Neuronal stem cell (in vitro differentiated cells): Measurements from ENCODE around the gene LMTK3.

Experiments
- DNase-seq: peaks from one replicate; pipeline ENCODE4 v3.0.0-alpha.2; 2013; ENCODE audit warnings: low spot score
- H2AFZ ChIP-seq: one replicate; pipeline ENCODE4 v1.6.1; 2013; ENCODE audit warnings: mild to moderate bottlenecking, low read length, inconsistent platforms
- H2AK5ac ChIP-seq: 2 replicates; pipeline ENCODE4 v1.6.1; 2013; ENCODE audit warnings: low read depth, mild to moderate bottlenecking, inconsistent platforms, low read length, moderate library complexity, mixed read lengths
- H2BK120ac ChIP-seq: 2 replicates; pipeline ENCODE4 v1.6.1; 2013; ENCODE audit warnings: low read depth, mild to moderate bottlenecking, inconsistent platforms, low read length, moderate library complexity, mixed read lengths
- H2BK12ac ChIP-seq: one replicate; pipeline ENCODE4 v1.6.1; 2013; ENCODE audit warnings: low read length, inconsistent platforms
- H2BK15ac ChIP-seq: 2 replicates; pipeline ENCODE4 v1.6.1; 2013; ENCODE audit warnings: mild to moderate bottlenecking, low read length, inconsistent platforms, mixed read lengths
- H2BK5ac ChIP-seq: one replicate; pipeline ENCODE4 v1.6.1; 2013; ENCODE audit warnings: inconsistent platforms, mild to moderate bottlenecking, low read length, moderate library complexity
- H3K14ac ChIP-seq: one replicate; pipeline ENCODE4 v1.6.1; 2013; ENCODE audit warnings: low read length, inconsistent platforms
- H3K18ac ChIP-seq: 2 replicates; pipeline ENCODE4 v1.6.1; 2013; ENCODE audit warnings: low read length, inconsistent platforms
- H3K23ac ChIP-seq: 2 replicates; pipeline ENCODE4 v1.6.1; 2013; ENCODE audit warnings: low read depth, mild to moderate bottlenecking, mixed read lengths, low read length, inconsistent platforms; ENCODE audit not compliant: poor library complexity
- H3K27ac ChIP-seq: replicated peaks from 3 replicates; pipeline ENCODE4 v1.5.1; 2013; ENCODE audit warnings: low read length, inconsistent platforms
- H3K27me3 ChIP-seq, 3 experiments: 2 replicates each; pipeline ENCODE4 v1.6.1; 2013; ENCODE audit warnings: low read length in 3 of 3, mild to moderate bottlenecking in 2 of 3, inconsistent platforms in 1 of 3, low read depth in 1 of 3, mixed read lengths in 1 of 3, moderate library complexity in 1 of 3; ENCODE audit not compliant: control insufficient read depth in 3 of 3, insufficient read depth in 3 of 3
- H3K36me3 ChIP-seq, 2 donors: replicated peaks in 1 of 2; 2 replicates each; pipeline ENCODE4 v1.6.1; 2013; ENCODE audit warnings: low read length in 2 of 2; ENCODE audit not compliant: control insufficient read depth in 2 of 2, insufficient read depth in 2 of 2
- H3K4ac ChIP-seq: 2 replicates; pipeline ENCODE4 v1.6.1; 2013; ENCODE audit warnings: inconsistent platforms, mild to moderate bottlenecking, low read length, moderate library complexity
- H3K4me1 ChIP-seq, 2 donors: 1 replicate in 1 of 2; 2 replicates in 1 of 2; pipeline ENCODE4 v1.6.1; 2013; ENCODE audit warnings: low read length in 2 of 2, low read depth in 1 of 2; ENCODE audit not compliant: control insufficient read depth in 2 of 2, insufficient read depth in 1 of 2
- H3K4me2 ChIP-seq: one replicate; pipeline ENCODE4 v1.6.1; 2013; ENCODE audit warnings: mild to moderate bottlenecking, low read length, inconsistent platforms; ENCODE audit not compliant: insufficient read depth, poor library complexity, severe bottlenecking
- H3K4me3 ChIP-seq, 2 donors: 2 replicates each; pipeline ENCODE4 v1.5.1; 2013; ENCODE audit warnings: low read length in 2 of 2, mild to moderate bottlenecking in 2 of 2, inconsistent platforms in 1 of 2, moderate library complexity in 1 of 2
- H3K79me1 ChIP-seq: one replicate; pipeline ENCODE4 v1.6.1; 2013; ENCODE audit warnings: low read depth, mild to moderate bottlenecking, inconsistent platforms, low read length, moderate library complexity
- H3K9ac ChIP-seq: one replicate; pipeline ENCODE4 v1.6.1; 2013; ENCODE audit warnings: mild to moderate bottlenecking, low read depth, low read length, inconsistent platforms; ENCODE audit not compliant: poor library complexity
- H3K9me3 ChIP-seq, 2 donors: replicated peaks in 1 of 2; 2 replicates each; pipeline versions ENCODE3 to v1.6.1; 2013; ENCODE audit warnings: low read length in 2 of 2, mild to moderate bottlenecking in 2 of 2, inconsistent platforms in 1 of 2, low read depth in 1 of 2, mixed read lengths in 1 of 2, moderate library complexity in 1 of 2; ENCODE audit not compliant: control insufficient read depth in 2 of 2, insufficient read depth in 1 of 2
- H4K8ac ChIP-seq: one replicate; pipeline ENCODE4 v1.6.1; 2013; ENCODE audit warnings: low read depth, mild to moderate bottlenecking, inconsistent platforms, low read length, moderate library complexity
- H4K91ac ChIP-seq: one replicate; pipeline ENCODE4 v1.6.1; 2013; ENCODE audit warnings: low read length, low read depth, mild to moderate bottlenecking, inconsistent platforms; ENCODE audit not compliant: poor library complexity
- WGBS, 2 donors: extraction: QIAGEN DNeasy Blood & Tissue Kit; methylation state at CpG; one replicate each; pipeline ENCODE4 v1.1.7; 2013; ENCODE audit warnings: missing lambda C conversion rate in 2 of 2, mixed read lengths in 1 of 2; ENCODE audit not compliant: insufficient read length in 2 of 2, insufficient replicate concordance in 1 of 2; ENCODE audit errors: extremely low coverage in 2 of 2; 5-methylcytosine and 5-hydroxymethylcytosine counted together

LMTK3 gene

DNA sequence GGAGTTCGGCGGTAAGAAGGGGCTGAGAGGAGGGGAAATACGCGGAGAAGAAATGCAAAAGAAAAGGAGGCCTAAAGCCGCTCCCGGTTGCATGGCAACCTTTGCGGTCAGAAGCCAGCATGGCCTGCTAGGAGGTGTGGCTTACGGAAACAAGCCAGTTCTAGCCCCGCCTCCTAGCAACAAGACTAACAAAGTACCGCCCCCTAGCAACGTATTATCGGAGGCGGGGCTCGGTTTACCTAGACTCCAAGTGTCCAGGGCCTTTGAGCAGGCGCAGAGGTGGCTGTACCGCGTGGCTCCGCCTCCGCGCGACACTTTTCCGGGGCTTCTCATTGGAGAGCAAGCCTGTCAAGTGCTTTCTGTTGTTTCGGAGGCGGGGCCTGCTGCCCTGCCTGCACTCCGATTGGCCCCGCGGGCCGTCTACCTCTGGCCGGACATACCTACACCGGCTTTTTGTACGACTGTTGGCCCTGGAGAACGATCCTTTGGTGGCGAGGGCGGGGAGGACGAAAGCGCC is 42.8 kb downstream of the LMTK3 start:
- H3K27me3 ChIP-seq, result no peaks in the 10 kb centered on the region

DNA sequence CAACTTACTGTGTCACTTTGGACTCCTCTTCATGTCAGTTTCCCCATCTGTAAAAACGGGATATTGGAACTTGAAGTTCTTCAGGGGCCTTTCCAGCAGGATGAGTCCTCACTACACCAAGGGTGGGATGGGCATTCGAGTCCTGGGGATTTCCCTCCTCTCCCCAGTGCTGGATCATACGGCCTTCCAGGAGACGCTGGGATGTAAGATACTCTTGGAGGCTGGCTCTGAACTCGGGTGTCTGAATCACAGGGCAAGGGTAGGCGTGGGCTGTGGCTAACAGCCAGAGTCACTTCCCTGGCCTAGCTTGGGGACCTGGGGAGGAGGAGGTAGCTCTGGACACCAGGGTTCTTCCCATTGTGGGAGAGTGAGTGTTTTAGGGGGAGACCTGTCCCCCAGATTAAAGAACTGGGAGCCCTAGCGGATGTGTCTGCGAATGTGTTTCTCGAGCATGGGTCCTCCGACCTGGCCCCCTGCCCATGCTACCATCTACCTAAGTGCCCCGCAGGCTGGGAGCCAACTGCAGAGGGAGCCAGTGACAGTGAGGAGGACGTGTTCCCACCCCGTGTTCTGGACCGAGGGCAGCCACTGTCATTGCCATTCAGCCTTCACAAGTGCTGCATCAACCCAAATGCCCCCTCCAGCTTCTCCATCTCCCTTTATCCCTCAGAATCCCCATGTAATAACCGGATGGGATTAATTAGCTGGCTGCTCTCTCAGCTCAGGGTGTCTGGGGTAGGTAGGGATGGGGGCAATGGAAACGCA is 44.9 kb downstream of the LMTK3 start:
- peak overlapping the region; percentile 9 for H2BK5ac ChIP-seq
- no peak for DNase-seq
- peak overlapping the region; percentile 28 for H2BK12ac ChIP-seq
- no CpG with 5 or more reads among the region's 16 CpGs for WGBS, 2 donors
- peaks cover 14 to 15% of the 10 kb centered on the region in 2 donors for H3K4me1 ChIP-seq
- peak overlapping the region in 1 of 2 donors; percentile 12 for H3K4me3 ChIP-seq
- H3K9ac ChIP-seq, result no peak overlapping the region
- H4K91ac ChIP-seq, result no peak overlapping the region
- H3K27ac ChIP-seq, result peak overlapping the region; percentile 55
- H3K9me3 ChIP-seq, result no peaks in the 10 kb centered on the region
- H3K4me2 ChIP-seq, result no peak overlapping the region
- H3K27me3 ChIP-seq, result no peaks in the 10 kb centered on the region
- no peak overlapping the region for H2BK120ac ChIP-seq
- H3K14ac ChIP-seq, result no peak overlapping the region
- H4K8ac ChIP-seq, result no peak overlapping the region
- peak overlapping the region; percentile 83 for H2BK15ac ChIP-seq
- peak overlapping the region; percentile 82 for H2AK5ac ChIP-seq
- peaks cover 5% of the 10 kb centered on the region for H3K79me1 ChIP-seq
- peaks cover 17 to 19% of the 10 kb centered on the region in 2 donors for H3K36me3 ChIP-seq
- H3K4ac ChIP-seq, result peak overlapping the region; percentile 42
- H3K23ac ChIP-seq, result peak overlapping the region; percentile 13
- peak overlapping the region; percentile 79 for H3K18ac ChIP-seq
- no peak overlapping the region for H2AFZ ChIP-seq

More for the DNA sequence above, 42.8 kb downstream of the LMTK3 start:
- Histone ChIP-seq H3K27ac (peak overlapping the region; percentile 95), H2AK5ac (no peak overlapping the region), H2BK5ac (peak overlapping the region; percentile 79), H3K4me3 (peak overlapping the region; percentile 91 to 94), H3K4ac (no peak overlapping the region), H3K4me2 (peak overlapping the region; percentile 28), H2BK15ac (no peak overlapping the region), H4K8ac (no peak overlapping the region), H3K23ac (peak overlapping the region; percentile 89), H3K9me3 (peaks cover 0 to 2% of the 10 kb centered on the region in 2 donors), H3K18ac (no peak overlapping the region), H4K91ac (no peak overlapping the region), H3K14ac (no peak overlapping the region), H3K9ac (no peak overlapping the region), H3K79me1 (peaks cover 15% of the 10 kb centered on the region), H2BK12ac (no peak overlapping the region), H2BK120ac (no peak overlapping the region), H2AFZ (peak overlapping the region; percentile 86), H3K4me1 (peaks cover 14 to 15% of the 10 kb centered on the region in 2 donors), H3K36me3 (peaks cover 33 to 40% of the 10 kb centered on the region in 2 donors)
- DNase-seq, result peak; percentile 100
- WGBS, 2 donors, result no CpG with 5 or more reads among the region's 36 CpGs

DNA sequence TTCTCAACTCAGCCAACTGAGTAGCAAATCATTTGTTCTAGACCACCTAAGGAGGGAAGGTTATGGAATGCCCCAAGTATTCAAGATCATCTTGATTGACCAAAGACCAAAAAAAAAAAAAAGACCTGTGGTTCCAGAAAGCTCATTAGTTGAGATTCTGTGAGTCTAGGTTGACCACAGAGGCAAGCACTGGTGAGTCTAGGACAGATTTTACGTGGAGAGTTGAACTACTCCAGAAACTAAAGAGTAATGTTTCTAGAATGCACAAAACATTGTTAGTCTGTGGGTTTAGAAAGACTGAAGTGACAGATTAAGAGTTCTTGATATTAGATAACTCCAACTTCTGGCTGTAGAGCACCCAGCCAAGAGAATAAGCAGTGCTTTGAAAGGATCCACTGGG is 46.4 kb downstream of the LMTK3 start:
- no peak overlapping the region for H2BK12ac ChIP-seq
- no peak overlapping the region for H3K14ac ChIP-seq
- no peak overlapping the region for H2AFZ ChIP-seq
- H2AK5ac ChIP-seq, result no peak overlapping the region
- no peak overlapping the region for H2BK15ac ChIP-seq
- no peak overlapping the region for H2BK5ac ChIP-seq
- H3K27ac ChIP-seq, result no peak overlapping the region
- no peak overlapping the region for H2BK120ac ChIP-seq
- no CpG with 5 or more reads among the region's 1 CpG for WGBS, 2 donors
- no peak overlapping the region for H4K8ac ChIP-seq
- H3K4me3 ChIP-seq, result no peak overlapping the region
- H3K4ac ChIP-seq, result no peak overlapping the region
- no peak for DNase-seq
- H3K79me1 ChIP-seq, result no peaks in the 10 kb centered on the region
- H3K27me3 ChIP-seq, result no peaks in the 10 kb centered on the region
- no peak overlapping the region for H3K9ac ChIP-seq
- no peak overlapping the region for H4K91ac ChIP-seq
- no peaks in the 10 kb centered on the region for H3K9me3 ChIP-seq
- H3K4me2 ChIP-seq, result no peak overlapping the region
- H3K18ac ChIP-seq, result no peak overlapping the region
- peaks cover 10 to 14% of the 10 kb centered on the region in 2 donors for H3K4me1 ChIP-seq
- peaks cover 4 to 8% of the 10 kb centered on the region in 2 donors for H3K36me3 ChIP-seq
- H3K23ac ChIP-seq, result no peak overlapping the region

DNA sequence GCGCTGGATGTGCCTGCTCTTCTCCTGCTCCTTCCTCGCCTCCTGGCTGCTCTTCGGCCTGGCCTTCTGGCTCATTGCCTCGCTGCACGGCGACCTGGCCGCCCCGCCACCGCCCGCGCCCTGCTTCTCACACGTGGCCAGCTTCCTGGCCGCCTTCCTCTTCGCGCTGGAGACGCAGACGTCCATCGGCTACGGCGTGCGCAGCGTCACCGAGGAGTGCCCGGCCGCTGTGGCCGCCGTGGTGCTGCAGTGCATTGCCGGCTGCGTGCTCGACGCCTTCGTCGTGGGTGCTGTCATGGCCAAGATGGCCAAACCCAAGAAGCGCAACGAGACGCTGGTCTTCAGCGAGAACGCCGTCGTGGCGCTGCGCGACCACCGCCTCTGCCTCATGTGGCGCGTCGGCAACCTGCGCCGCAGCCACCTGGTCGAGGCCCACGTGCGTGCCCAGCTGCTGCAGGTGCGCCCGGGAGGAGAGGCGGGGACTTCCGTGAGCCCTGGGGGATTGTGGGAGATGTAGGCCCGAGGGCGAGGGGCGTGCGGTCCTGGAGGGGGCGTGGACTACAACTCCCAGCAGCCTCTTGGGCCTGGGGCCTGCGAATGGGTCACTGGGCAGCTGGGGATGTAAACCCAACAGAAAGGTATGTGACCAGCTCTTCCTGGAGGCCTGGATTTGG is 49.5 kb downstream of the LMTK3 start:
- H4K91ac ChIP-seq, result no peak overlapping the region
- WGBS, 2 donors, result no CpG with 5 or more reads among the region's 62 CpGs
- peak overlapping the region; percentile 48 for H3K18ac ChIP-seq
- no peaks in the 10 kb centered on the region for H3K9me3 ChIP-seq
- H3K79me1 ChIP-seq, result no peaks in the 10 kb centered on the region
- no peak overlapping the region for H3K27ac ChIP-seq
- H2BK120ac ChIP-seq, result no peak overlapping the region
- H3K14ac ChIP-seq, result peak overlapping the region; percentile 82
- no peak overlapping the region for H3K4me2 ChIP-seq
- no peak overlapping the region for H2AFZ ChIP-seq
- H3K4ac ChIP-seq, result no peak overlapping the region
- peak overlapping the region; percentile 17 for H4K8ac ChIP-seq
- peak overlapping the region; percentile 73 for H3K23ac ChIP-seq
- peak overlapping the region; percentile 84 for H2BK12ac ChIP-seq
- peak overlapping the region; percentile 22 for H2BK5ac ChIP-seq
- no peaks in the 10 kb centered on the region for H3K27me3 ChIP-seq
- peak overlapping the region; percentile 58 for H2BK15ac ChIP-seq
- peak overlapping the region; percentile 84 for H2AK5ac ChIP-seq
- peaks cover 0 to 4% of the 10 kb centered on the region in 2 donors for H3K4me1 ChIP-seq
- peak overlapping the region; percentile 44 for H3K9ac ChIP-seq
- no peak overlapping the region for H3K4me3 ChIP-seq
- DNase-seq, result no peak
- H3K36me3 ChIP-seq, result peaks cover 4 to 13% of the 10 kb centered on the region in 2 donors
